ENCODE data around the gene SMIM9.
"Not testable (repeated sequence)": the region's sequence is repeated elsewhere in the genome, so short reads cannot be mapped to it uniquely, and the experiment has no call there.

Gene SMIM9

DNA sequence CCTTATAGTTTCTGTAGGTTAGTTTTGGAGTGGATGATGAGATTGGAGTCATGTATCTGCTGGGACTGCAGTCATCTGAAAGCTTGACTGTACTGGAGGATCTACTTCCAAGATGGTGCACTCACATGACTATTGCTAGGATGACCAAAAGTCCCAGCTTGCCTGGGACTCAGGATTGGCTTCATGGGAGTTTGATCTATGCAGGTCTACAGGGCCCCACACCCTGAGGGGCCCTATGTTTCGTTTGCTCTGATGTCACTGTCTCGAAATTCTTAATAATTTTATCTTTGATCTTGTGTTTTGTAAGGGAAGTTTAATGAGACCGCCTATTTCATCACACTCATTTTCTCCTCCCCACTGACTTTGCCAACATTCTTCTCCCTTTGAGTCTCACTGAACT lies at the start of gene SMIM9:
Gene SMIM9 (minus strand): TSS at position 101 of the 400 bp plus-strand sequence. CDS start 3,806 bp downstream, outside the sequence.
- TF ChIP-seq CTCF (IDR thresholded peaks at IDR 0.05; ENCODE audit: low read depth, low read length): no peak
- no peak for DNase-seq (ENCODE audit: extremely low read depth, low read depth)

- not testable (repeated sequence) for DNase-seq (ENCODE audit: extremely low read depth, low read depth)
Observed at GRCh38 chrX:154884069-154884468, 49.6 kb upstream of the SMIM9 start.

GRCh38 chrX:154873329-154873728 lies 38.9 kb upstream of the SMIM9 start:
- no peak for DNase-seq (ENCODE audit: extremely low read depth, low read depth)
- no peak for TF ChIP-seq CTCF (IDR thresholded peaks at IDR 0.05; ENCODE audit: low read depth, low read length)

- not testable (repeated sequence) for DNase-seq (ENCODE audit: extremely low read depth, low read depth)
Observed at GRCh38 chrX:154868522-154868921, 34.1 kb upstream of the SMIM9 start.

- no peak for DNase-seq (ENCODE audit: extremely low read depth, low read depth)
- no peak for TF ChIP-seq CTCF (IDR thresholded peaks at IDR 0.05; ENCODE audit: low read depth, low read length)
Observed at GRCh38 chrX:154855256-154855655, 20.8 kb upstream of the SMIM9 start.

- DNase-seq (ENCODE audit: extremely low read depth, low read depth): no peak
- TF ChIP-seq CTCF (IDR thresholded peaks at IDR 0.05; ENCODE audit: low read depth, low read length): no peak
Observed at GRCh38 chrX:154850957-154851611, 16.6 kb upstream of the SMIM9 start.

DNA sequence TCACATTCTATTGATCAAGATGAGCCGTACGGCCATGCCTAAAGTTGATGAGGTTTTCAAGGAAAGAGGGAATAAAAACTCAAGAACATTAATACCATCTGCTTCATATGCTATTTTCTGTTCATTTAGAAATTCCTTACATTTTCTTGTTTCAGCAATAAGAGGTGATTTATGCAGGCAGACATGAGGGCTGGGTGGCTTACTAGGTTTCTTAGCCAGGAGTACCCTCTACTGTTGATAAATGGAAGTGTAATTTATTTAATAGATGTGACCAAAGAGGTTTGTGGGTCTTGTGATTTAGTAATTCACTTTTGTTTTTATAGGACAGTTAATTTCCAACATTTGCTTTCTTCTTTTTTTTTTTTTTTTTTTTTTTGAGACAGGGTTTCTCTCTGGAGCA lies 6.4 kb upstream of the SMIM9 start:
- peak; percentile 12 for DNase-seq (ENCODE audit: extremely low read depth, low read depth)
- peak; percentile 39 for TF ChIP-seq CTCF (IDR thresholded peaks at IDR 0.05; ENCODE audit: low read depth, low read length)

- TF ChIP-seq CTCF (IDR thresholded peaks at IDR 0.05; ENCODE audit: low read depth, low read length): no peak
- no peak for DNase-seq (ENCODE audit: extremely low read depth, low read depth)
Observed at GRCh38 chrX:154836163-154836562, 1.7 kb upstream of the SMIM9 start.
